8988T (cell line): Measurements from ENCODE around the gene LRRN4.
"Not testable (repeated sequence)": the region's sequence is repeated elsewhere in the genome, so short reads cannot be mapped to it uniquely, and the experiment has no call there.

Source experiments
- DNase-seq: peaks from one replicate; pipeline ENCODE4 v3.0.0; 2011

Gene LRRN4

DNA sequence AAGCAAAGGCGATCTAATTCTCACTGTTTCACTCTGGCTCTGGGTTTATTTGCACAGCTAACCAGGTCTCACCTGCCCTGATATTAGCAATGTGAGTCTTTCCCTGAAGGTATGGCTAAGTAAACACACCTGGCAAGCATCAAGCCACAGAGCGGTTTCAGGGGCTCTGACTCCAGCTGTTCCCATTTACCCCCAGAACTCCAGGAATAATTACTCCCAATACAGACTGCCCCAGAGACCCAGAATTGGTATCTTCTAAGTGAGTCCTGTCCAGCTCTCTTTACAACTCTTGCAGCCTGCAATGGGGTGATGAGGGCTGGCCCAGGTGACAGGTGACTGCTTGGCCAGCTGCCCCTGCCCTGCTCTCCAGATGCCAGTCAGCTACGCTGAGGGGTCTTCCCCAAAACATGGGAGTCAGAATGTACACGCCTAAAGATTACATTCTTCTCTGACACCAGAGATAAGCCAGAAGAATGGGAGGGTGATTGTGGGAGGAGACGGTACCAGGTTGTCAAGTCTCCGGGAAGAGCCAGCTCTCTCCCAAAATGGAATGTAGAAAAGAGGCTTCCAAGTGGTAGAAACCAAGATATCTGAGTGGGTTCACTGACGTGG lies 4.9 kb upstream of the LRRN4 start:
- DNase-seq, result no peak

DNA sequence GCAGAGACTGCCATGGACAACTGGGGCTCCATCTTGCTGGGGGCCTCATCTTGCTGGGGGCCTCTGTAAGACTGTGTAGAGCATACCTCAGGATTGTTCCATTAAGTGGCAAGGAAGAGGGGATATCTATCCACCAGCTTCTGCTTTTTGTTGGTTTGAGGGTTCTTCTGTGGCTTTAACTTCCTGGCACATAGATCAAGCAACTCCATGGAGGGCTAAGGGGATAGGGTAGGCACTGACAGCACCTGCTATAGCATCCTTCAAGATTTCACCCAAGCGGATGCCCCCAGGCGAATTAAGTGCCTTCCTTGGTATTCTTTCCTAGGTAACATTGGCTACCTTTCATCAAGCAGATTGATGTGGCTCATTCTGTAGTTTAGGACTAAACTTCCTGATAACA lies 3.8 kb upstream of the LRRN4 start:
- DNase-seq, result no peak

DNA sequence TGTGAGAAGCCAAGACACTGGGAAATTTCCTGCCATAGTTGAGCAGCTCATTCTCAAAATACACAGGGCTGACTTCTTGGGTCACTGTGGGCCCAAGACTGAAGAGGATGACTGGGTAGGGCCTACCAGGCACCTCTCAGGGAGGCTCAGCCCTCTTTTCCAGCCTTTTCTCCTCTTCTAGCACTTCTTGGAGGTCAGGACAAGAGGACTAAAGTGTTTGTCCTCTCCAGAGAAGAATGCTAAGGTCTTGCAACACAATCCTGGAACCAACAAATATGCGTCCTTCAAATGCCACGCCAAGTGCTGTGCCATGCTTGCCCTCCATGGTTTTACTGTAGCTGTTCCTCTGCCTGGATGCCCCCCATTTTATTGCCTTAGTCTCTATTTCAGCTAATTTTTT lies 3.3 kb upstream of the LRRN4 start:
- DNase-seq, result no peak

DNA sequence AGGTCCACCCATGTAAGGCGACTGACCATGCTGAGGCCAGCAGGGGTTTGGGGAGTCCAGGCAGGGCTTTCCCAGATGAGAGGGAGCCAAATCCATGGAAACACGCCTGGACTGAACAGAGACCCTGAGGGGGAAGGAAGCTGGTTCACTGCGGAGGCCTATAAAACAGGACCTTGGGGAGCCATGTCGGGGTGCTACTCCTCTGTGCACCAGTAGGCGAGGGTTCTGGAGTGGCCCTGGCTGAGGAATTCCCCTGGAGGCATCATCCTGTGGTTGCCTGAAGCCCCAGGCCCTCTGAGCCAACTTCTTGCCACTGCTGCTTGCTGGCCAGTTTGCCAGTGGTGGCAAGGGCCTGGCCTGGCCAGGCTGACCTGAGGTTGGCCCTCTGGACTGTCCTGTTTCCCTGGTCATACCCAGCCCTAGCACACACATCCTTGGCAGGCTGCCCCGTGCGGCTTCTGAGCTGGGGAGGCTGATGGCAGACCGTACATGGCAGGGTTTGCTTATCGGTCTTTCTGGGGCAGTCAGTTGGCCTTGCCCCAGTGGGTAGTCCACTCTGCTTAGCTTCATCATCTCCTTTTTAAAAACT lies 2.2 kb upstream of the LRRN4 start:
- no peak for DNase-seq

DNA sequence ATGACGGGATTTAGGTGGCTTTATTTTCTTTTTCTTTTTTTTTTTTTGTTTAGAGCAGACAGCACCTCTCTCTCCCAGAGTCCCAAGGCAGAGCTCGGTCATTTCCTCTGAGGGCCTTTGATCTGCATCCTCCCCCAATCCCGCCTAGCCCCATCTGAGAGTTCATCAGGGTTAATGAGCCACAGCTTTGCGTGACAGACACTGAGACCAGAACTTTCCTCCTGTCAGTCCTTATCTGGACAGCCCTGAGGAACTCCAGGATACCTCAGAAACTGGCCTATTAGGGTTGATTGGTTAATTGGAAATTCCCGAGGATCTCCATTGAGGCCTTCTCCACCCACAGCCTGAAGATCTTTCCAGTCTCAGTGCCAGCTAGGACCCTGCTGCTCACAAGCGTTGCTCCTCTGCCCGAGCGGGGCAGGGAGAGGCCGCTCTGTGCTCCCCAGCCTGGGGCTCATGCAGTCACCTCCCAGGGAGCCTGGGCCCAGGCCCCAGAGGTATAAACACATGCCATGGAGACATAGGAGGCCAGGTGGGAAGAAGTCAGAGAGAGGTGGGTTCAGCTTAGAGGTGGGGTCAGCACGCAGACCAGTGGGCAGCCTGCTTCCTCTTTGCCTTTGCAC lies 1.4 kb upstream of the LRRN4 start:
- DNase-seq, result no peak

DNA sequence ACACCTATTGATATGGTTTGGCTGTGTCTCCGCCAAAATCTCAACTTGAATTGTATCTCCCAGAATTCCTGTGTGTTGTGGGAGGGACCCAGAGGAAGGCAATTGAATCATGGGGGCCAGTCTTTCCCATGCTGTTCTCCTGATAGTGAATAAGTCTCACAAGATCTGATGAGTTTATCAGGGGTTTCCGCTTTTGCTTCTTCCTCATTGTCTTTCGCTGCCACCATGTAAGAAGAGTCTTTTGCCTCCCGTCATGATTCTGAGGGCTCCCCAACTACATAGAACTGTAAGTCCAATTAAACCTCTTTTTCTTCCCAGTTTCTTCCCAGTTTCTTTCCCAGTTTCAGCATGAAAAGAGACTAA lies 810 bp upstream of the LRRN4 start:
- not testable (repeated sequence) for DNase-seq

DNA sequence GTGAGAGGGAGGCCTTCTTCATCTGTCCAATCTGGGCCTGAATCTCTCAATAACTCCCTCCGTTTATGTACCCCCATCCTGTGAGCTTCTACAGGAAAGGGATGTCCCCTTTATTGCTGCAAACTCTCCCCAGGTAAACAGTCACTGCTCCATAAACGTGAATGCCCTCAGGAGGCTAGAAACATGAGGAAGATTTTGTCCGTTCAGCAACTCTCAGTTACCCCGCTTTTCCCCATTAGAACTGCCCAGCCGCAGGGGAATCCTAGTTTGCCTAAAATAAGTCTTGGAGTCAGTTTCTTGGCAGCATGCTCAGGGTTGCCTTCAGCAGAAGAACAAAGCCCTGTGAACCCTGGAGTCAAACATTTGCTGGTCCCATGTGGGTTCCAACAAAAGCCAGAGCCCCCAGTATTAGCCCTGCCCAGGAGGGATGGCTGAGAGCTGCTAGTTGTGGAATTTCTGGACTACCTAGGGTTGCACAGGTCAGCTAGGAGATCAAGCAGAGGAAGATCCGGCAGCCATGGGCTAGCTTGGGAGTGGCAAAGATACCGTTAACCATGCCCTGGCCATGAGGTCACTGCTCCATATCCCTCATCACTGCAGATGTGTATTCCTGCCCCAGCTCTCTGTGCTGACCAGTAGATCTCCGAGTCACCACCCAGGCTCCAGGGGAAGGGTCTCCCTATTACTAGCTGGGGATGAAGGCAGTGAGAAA lies 640 bp downstream of the LRRN4 start:
- DNase-seq, result no peak

DNA sequence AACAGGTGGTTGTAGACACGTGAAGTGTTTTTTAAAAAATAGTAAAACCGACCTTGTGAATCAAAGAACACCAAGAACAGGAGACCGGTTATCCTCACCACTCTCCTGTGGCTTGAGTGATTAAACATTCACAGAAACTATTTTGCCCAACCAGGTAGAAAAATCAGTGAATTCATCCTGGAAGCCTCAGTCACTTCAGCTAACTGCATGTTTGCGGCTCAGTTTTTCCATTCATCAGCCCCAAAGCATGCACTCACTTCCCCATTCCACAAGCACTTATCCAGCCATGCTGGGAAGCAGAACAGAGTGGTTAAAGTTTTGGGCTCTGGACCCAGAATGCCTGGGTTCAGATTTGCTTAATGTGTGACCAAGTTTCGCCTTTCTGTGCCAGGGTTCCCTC lies 2.4 kb downstream of the LRRN4 start:
- DNase-seq, result peak; percentile 44

DNA sequence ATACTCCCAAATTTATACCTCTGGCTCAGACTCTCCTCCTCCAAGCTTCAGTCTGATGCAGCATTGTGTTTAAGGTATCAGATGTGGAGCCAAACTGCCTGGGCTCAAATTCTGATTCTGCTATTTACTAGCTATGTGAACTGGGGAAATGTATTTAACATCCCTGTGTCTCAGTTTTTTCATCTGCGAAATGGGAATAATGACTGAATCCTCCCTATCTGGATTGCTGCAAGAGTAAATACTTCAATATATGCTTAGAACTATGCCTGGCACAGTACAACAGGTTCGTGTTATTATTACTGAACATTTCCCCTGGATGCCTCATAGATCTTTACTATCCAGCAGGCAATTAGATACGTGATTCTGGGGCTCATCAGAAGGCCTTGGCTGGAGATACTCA lies 5.5 kb downstream of the LRRN4 start:
- DNase-seq, result no peak

DNA sequence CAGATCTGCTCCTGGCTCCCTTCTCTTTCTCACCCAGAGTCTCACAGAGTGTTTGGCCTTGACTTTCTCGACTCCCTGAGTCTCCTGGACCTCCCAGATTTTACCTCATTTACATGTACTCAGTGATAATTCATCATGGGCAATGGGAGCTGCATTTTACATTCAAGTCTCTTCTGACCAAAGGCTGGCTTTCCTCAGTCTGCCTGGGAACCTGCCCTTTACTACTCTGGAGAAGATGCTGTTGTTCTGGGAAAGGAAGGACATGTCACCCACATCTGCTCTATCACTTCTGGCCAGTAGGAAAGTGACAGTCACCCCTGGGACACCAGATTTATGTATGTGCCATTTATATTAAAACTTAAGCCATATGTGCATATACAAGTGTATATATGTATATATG lies 7.4 kb downstream of the LRRN4 start:
- no peak for DNase-seq

DNA sequence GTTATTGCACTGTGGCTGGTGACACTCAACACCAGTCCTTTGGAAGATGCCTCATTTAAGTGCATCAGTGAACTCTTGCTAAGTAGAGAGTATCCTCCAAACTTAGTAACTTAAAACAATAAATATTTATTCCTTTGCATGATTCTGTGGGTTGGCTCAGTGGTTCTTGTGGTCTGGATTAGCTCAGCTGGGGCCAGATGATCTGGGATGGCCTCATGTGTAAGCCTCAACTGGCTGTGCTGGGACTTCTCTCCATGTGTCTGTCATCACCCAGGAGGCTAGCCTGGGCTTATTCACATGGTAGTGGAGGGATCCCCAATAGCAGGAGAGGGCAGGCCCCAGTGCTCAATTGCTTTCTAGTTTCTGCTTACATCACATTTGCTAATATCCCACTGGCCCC lies 8.3 kb downstream of the LRRN4 start:
- DNase-seq, result no peak

DNA sequence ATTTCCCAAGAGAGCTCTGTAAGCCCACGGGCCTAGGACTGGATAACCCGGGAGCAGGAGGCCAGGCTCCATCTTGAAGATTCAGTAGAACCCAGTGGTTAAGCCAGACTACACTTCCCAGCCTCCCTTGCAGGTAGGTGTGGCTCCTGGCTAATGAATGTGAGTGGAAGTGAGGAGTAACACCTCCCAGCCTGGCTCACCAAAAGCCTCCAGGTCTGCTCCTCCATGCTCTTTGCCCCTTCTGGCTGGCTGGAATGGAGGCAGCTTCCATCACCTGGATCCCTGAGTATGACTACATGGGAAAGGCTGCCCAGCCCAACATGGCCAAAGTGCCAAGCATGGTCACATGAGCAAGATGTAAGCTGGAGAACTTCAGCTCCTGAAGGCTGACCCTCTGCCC lies 9.7 kb downstream of the LRRN4 start:
- peak; percentile 39 for DNase-seq

DNA sequence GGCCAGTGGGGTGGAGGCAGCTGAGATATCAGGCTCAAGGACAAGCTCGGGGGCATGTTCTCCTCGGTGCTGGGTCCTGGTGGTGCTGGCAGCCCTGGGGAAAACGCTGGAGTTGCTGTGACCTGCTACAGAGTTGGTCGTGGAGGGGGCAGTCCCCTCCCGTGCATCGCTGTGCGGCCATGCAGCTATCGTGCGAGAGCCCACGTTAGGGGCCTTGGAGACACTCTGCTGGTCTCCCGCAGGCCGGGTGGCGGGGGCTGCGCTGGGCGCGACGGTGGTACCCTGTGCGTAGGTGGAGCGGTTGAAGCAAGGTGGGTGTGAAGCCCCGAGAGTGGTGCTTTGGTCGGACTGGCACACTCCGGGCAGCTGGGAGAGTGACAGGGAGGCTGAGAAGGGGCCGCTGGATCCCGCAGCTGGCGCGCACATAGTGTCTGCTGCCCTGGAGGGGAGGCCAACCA lies 12.0 kb downstream of the LRRN4 start:
- DNase-seq, result no peak

DNA sequence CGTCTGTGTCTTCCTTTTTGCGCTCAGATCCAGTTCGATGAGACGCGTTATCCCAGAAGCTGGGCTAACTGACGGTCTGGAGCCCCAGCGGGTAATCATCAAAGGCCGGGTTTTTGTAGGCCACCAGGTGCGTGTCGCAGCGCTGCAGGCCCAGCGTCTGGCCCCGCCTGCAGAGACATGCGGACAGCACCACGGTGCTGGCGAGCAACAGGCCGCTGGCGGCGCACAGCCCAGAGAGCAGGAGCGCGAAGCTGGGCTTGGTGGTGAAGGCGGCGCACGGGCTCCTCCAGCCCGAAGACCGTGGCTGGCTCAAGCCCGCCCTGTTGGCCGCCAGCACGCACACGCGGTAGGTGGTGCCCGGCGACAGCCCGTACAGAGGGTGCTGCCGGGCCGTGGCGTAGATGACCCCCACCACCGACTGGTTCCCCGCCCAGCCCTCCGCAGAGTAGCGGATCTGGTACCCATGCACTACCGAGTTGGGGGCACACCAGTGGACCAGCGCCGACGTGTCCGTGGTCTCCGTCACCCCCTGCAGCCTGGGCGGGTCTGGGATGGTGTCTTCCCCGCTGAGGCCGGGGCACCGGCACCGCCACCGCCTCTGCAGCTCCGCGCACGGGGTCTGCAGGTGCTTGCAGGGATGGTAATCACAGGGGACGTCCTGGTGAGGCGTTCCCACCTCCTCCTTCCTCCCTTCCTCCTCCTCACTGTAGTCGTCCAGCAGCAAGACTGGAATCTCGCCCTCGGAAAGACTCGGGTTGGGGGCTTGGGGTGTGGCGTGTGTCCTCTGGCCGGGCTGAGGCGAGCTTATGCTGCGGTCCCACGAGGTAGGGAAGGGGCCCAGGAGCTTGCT lies 12.7 kb downstream of the LRRN4 start:
- no peak for DNase-seq

DNA sequence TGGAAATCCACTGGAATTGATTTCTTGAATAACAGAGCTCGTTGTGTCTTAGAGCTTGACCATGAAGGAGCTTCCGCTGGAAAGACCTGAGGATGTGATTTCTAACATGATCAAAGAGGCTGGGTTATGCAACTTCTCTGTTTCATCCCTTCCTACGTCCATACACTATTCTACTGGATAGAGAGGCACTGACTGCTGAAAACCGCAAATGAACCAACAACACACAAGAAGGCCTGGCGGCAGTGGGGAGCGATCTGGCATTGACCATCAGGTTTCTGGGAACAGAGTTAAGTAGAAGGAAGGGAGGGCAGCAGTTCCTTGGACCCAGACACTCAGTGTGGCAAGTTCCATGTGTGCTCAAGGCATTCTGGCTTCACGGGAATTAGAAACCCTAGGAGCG lies 13.3 kb downstream of the LRRN4 start:
- no peak for DNase-seq

DNA sequence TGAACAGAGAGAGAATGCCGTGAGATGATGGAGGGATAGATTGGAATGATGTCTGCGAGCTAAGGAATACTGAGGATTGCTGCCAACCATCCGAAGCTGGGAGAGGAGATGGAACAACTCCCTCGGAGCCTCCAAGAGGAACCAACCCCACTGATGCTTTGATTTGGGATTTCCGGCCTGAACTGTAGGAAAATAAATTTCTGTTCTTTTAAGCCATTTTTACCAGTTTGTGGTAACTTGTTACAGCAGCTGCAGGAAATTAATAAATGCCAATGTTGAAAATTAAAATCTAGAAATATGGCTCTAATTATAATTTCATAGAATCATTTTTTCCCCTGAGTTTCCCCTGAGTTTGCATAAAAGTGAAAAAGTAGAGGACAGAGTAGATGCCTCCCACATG lies 14.1 kb downstream of the LRRN4 start:
- no peak for DNase-seq

DNA sequence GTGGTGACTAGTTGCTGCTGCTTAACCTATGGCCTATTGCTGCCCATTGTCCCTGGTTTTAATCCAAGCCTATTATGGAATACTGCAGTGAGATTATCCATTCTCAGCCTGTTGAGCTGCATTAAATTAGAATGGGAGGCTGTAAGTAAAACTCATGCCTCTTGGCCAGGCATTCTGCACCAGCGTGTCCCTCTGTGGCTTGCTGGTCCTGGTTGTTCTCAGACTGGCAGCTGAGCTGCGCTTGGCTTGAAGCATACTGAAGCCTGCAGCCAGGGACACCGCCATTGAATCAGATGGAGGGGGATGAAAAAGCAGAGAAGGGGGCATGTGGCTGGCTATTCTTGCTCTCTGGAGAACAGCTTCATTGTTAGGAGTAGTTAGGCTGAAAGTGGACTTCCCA lies 15.6 kb downstream of the LRRN4 start:
- DNase-seq, result no peak

DNA sequence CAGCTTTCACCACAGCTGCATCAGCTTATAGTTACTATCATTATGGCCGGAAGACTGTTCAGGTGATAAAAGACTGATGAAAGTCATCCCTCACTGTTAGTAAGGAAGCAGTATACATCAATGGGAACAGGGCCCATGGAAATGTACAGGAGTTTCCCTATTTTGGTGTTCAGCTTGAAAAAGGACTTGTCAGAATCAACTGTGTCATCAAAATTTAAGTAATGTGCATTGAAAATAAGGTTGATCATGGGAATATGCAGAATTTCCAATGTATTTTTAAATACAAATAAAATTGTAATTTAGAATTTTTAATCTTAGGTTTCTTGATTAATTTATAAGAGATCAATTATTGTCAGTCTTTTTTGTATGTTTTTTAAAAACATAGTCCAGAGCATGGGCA lies 16.8 kb downstream of the LRRN4 start:
- no peak for DNase-seq

DNA sequence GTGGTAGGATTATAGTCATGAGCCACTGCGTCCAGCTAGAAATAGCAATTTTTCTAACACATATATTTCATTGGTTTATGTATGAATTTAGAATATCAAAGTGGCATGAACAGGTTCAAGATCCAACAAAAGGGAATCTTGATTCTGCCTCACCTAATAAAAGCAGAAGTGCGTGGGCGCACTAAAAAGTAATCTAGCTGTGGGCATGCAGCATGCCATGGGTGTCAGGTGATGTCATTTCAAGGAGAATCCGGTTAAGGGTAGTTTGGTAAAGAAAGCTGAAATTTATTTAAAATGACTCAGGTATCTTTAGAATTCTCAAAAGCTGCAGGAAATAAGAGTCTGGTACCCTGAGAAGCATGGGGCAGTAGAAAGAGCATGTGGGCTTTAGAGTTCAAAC lies 17.6 kb downstream of the LRRN4 start:
- no peak for DNase-seq

DNA sequence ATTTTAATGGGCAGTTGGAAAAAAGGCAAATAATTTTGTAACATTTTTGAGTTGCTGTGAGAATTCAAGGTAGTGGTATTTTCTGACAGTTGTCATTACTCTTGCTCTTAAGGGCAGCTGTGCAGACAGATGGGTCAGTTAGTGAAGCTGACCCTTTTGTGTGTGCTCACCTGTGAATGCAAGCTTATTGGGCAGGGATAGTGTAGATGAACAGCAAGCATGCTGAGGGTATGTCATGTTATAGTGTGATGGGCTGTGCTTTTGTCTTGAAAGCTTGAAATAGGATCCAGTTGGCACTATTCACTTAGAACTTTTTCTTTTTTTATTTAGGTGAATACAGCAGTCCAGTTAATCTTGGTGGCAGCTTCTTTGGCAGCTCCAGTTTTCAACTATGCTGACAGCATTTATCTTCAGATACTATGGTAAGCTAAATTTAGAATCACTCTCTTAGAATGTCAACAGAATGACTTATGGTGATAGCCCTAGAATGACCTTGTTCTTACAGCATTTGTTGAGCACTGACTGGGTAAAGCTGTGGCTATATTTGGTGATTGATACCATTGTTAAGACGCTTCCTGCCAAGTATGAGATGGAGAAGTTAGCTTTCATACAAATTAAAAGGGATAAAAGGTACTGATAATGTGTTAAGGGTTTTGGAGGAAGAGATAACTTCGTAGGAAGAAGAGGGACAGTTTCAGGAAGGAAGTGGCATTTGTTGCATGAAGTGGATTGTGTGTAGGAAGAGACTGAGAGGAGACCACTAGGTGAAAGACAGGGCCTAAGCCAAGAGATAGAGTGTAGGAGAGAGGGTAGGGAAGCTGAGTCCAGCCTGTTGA lies 19.5 kb downstream of the LRRN4 start:
- DNase-seq, result no peak

DNA sequence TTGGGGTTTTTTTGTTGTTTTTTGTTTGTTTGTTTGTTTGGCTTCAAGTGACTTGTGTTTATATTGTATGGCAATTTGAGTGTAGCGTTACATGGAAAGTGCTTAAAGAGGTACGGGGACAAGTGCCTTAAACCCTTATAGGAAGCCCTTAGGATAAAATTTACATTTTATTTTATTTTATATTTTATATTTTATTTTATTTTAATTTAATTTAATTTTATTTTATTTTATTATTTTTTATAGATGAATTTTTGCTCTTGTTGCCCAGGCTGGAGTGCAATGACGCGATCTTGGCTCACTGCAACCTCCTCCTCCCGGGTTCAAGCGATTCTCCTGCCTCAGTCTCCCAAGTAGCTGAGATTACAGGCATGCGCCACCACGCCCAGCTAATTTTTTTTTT lies 21.0 kb downstream of the LRRN4 start:
- DNase-seq, result not testable (repeated sequence)

DNA sequence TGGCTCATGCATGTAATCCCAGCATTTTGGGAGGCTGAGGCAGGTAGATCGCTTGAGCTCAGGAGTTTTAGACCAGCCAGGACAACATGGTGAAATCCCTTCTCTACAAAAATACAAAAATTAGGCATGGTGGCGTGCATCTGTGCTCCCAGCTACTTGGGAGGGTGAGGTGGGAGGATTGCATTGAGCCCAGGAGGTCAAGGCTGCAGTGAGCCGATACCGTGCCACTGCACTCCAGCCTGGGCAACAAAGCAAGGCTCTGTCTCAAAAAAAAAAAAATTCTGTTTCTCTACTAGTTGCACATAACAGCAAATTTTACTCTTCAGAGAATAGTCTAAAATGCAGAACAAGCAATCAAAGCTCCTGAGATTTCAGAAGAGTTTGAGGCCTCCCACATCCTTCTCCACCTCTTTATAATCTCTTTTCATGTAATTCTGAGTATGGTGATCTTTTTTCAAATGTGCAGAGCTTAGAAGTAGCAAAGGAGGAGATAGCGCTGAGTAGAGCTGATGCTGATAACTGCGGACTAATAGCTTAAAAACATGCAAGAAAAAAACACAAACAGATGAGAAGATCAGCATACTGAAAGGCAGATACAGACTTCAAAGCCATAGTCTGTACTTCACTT lies 23.3 kb downstream of the LRRN4 start:
- DNase-seq, result no peak
